Left ventricle myocardium inferior (tissue), 1 donor: ENCODE data around the gene ZC3HAV1. TPM values are rescaled to one million over a fixed set of nuclear protein-coding genes. Genes with fewer than 3 reads are reported as not detected.

ENCODE experiments used
- DNase-seq: peaks from one replicate; pipeline ENCODE4 v3.0.0-alpha.2; 2020
- H3K27ac ChIP-seq: fragments of 200-600 bp; replicated peaks from 2 replicates; pipeline ENCODE4 v1.8.0; 2021
- H3K27me3 ChIP-seq: fragments of 200-600 bp; 2 replicates; pipeline ENCODE4 v1.8.0; 2021; ENCODE audit warnings: low read depth
- H3K36me3 ChIP-seq: fragments of 200-600 bp; 2 replicates; pipeline ENCODE4 v1.8.0; 2021
- H3K4me1 ChIP-seq: fragments of 200-600 bp; 2 replicates; pipeline ENCODE4 v1.8.0; 2021
- H3K4me3 ChIP-seq: fragments of 200-600 bp; 2 replicates; pipeline ENCODE4 v1.8.0; 2021; ENCODE audit warnings: mild to moderate bottlenecking, moderate library complexity
- H3K9me3 ChIP-seq: fragments of 200-600 bp; replicated peaks from 2 replicates; pipeline ENCODE4 v1.8.0; 2021
- intact Hi-C: fragments of 100-400 bp; cut with micrococcal nuclease; formaldehyde crosslinking; loops from one replicate; pipeline ENCODE4 v1.11.0; 2022
- total RNA-seq: library from RNA; stranded (reverse); fragmentation: NEBNext Ultra II Directional; extraction: Animal tissue kit (Norgen Biotek cat#: 25700); gene quantifications from one replicate; pipeline ENCODE4 v1.2.1, GENCODE V29; 2021
- TF ChIP-seq, protein P1 (sequence below): fragments of 200-600 bp; IDR thresholded peaks from 2 replicates; pipeline ENCODE4 v1.8.0; 2021; ENCODE audit warnings: antibody characterized with exemption, mild to moderate bottlenecking, borderline replicate concordance
- donor health status: DM: no; HTN: yes; CAD: no; lungs with severe emphysema.

Gene ZC3HAV1
- total RNA-seq, 1 donor from 2014 or later = 6.8 TPM

DNA sequence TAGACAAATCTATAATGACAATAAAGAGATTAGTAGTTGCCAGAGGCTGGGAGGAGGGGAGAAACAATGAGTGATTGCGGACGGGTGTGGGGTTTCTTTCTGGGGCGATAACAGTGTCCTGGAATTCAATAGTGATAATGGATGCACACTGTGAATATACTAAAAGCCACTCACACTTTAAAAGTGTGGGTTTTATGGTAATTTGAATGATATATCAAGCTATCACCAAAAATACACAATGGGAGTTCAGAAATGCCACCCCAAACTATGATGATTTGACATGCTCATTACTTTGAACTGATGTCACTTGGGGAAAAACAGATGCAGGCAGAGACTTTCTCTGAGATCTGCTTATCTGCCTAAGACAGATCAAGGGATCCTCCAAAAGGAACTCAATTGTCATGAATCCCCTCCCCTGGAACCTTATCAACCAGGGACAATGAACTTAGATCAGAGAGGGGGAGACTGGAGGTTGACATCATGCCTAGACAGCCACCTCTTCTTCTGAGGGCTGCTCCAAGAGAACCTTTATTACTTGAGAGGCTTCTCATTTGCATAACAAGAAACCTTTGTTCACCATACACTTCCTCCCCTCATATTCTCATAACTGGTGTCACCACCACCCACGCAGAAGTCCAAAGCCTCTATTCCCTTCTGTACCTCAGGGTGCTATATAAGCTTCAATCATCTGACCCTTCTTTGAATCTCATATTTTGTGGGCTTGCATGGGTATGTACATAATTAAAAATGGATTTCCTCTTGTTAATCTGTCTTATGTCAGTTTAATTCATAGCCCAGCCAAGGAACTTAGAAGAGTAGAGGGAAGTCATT is 14.8 kb upstream of the ZC3HAV1 start:
- H3K27ac ChIP-seq = no peak overlapping the region
- no peaks in the 10 kb centered on the region for H3K4me1 ChIP-seq
- H3K36me3 ChIP-seq = no peaks in the 10 kb centered on the region
- DNase-seq = no peak
- intact Hi-C loops = no loop called here
- TF ChIP-seq, protein P1, sequence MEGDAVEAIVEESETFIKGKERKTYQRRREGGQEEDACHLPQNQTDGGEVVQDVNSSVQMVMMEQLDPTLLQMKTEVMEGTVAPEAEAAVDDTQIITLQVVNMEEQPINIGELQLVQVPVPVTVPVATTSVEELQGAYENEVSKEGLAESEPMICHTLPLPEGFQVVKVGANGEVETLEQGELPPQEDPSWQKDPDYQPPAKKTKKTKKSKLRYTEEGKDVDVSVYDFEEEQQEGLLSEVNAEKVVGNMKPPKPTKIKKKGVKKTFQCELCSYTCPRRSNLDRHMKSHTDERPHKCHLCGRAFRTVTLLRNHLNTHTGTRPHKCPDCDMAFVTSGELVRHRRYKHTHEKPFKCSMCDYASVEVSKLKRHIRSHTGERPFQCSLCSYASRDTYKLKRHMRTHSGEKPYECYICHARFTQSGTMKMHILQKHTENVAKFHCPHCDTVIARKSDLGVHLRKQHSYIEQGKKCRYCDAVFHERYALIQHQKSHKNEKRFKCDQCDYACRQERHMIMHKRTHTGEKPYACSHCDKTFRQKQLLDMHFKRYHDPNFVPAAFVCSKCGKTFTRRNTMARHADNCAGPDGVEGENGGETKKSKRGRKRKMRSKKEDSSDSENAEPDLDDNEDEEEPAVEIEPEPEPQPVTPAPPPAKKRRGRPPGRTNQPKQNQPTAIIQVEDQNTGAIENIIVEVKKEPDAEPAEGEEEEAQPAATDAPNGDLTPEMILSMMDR = no peak
- peaks cover 31% of the 10 kb centered on the region for H3K27me3 ChIP-seq
- H3K4me3 ChIP-seq = no peak overlapping the region
- no peaks in the 10 kb centered on the region for H3K9me3 ChIP-seq

DNA sequence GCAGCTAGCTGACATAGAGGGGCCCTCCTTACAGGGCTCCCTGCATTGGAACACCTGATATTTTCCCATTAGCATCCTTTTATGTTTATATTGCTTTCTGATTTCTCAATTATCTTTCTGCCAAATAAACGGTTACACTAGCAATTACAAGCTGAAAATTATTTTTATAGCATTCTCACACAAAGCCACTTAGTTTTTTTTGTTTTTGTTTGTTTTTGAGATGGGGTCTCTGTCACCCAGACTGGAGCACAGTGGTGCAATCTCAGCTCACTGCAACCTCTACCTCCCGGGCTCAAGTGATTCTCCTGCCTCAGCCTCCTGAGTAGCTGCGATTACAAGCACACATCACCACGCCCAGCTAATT is 9.9 kb upstream of the ZC3HAV1 start:
- no peaks in the 10 kb centered on the region for H3K36me3 ChIP-seq
- H3K27ac ChIP-seq = no peak overlapping the region
- intact Hi-C loops = no loop called here
- no peak overlapping the region for H3K4me3 ChIP-seq
- no peaks in the 10 kb centered on the region for H3K9me3 ChIP-seq
- no peak for DNase-seq
- H3K27me3 ChIP-seq = peaks cover 43% of the 10 kb centered on the region
- TF ChIP-seq, protein P1 = no peak
- H3K4me1 ChIP-seq = no peaks in the 10 kb centered on the region

DNA sequence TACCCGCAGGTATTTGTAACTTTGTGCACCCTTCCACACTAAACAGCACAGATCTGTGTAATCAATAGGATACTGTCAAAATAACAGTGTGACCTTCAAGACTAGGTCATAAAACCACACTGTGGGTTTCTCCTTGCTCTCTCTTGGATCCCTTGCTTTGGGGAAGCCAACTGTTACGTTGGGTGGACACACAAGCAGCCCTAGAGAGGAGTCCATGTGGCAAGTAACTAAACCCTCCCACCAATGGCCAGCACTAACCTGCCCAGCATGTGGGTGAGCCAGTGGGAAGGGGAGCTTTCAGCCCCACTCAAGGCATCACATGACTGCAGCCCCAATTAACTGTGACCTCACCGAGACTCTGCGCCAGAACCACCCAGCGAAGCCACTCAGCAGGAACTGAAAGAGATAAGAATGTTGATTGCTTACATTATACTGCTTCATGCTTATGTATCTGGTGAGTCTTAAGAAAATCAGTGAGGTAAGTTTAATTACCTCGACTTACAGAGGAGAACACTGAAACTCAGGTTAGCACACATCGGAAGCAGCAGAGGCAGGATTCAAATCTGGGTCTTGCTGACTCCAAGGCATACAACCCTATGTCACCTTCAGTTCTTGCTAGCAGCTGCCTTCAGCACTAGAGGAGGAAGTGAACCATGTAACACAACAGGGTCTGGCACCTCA is 9.4 kb upstream of the ZC3HAV1 start:
- TF ChIP-seq, protein P1 = no peak
- Histone ChIP-seq H3K27me3 (peaks cover 37% of the 10 kb centered on the region), H3K27ac (no peak overlapping the region), H3K4me3 (no peak overlapping the region), H3K9me3 (no peaks in the 10 kb centered on the region), H3K4me1 (no peaks in the 10 kb centered on the region), H3K36me3 (no peaks in the 10 kb centered on the region)
- intact Hi-C loops = no loop called here
- no peak for DNase-seq

- H3K36me3 ChIP-seq = no peaks in the 10 kb centered on the region
- TF ChIP-seq, protein P1 = no peak
- H3K27ac ChIP-seq = no peak overlapping the region
- no peaks in the 10 kb centered on the region for H3K4me1 ChIP-seq
- DNase-seq = no peak
- no peak overlapping the region for H3K4me3 ChIP-seq
- intact Hi-C loops = no loop called here
- no peaks in the 10 kb centered on the region for H3K9me3 ChIP-seq
- peaks cover 31% of the 10 kb centered on the region for H3K27me3 ChIP-seq
Observed at GRCh38 chr7:139118234-139118804, 8.8 kb upstream of the ZC3HAV1 start.

DNA sequence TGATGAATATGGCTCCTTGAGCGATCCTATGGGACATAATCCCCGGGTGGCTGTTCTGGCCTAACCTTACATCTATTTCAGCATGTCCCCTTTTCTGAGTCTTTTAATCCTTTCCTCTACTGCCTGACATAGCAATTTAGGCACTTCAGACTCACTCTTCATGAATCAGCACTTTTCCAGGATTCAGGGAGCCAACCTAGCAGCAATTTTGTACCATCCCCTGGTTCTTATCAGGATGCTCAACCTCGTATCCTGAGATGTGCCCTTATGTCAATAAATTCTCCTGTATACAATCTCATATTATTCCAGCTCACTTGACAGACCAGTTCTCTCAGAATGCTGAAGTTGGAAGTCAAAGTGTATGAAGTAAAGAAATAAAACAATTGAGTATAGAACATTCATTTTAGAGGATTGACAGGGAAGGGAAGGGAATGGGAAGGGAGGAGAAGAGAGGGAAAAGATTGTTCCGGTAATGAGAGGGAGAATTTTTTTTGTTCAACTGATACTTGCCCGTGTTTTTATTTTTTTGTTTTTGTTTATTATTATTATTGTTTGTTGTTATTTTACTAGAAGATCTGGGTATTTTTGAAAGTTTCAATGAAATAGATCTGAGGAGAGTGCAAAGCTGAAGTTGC is 8.2 kb upstream of the ZC3HAV1 start:
- TF ChIP-seq, protein P1 = no peak
- Histone ChIP-seq H3K27ac (no peak overlapping the region), H3K9me3 (no peaks in the 10 kb centered on the region), H3K4me1 (no peaks in the 10 kb centered on the region), H3K36me3 (no peaks in the 10 kb centered on the region), H3K4me3 (no peak overlapping the region), H3K27me3 (peaks cover 30% of the 10 kb centered on the region)
- DNase-seq = no peak
- intact Hi-C loops = no loop called here
